Measurements from ENCODE around the gene C2orf72. TPM values are rescaled to one million over a fixed set of nuclear protein-coding genes. Genes with fewer than 3 reads are reported as not detected.

Gene C2orf72
- total and polyA plus RNA-seq, 2 of the 4 experiments (the other 2 are of a cell fraction), result 0.09 to 0.18 TPM

DNA sequence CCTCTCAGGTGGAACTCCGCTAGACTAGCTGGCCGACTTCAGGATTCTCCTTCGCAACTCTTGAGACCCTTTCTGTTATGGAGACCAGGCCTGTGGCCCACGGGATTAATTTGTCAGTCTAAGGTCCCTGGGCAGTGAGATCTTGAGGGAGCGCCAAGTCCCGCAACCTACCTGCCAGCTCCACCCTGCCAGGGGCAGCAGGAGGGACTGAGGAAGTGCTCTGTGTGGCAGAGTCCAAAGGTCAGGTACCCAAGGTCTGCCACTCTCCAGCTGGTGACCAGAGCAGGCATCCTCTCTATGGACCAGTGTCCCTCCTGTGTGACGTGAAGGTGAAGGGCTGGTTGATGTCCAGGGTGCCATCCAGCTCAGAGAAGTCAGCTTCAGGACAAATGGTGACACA lies 45.7 kb upstream of the C2orf72 start:
- no peaks in the 10 kb centered on the region for H3K4me1 ChIP-seq (ENCODE audit: control insufficient read depth, insufficient read depth, low read length)

More for the DNA sequence above, 45.7 kb upstream of the C2orf72 start:
- no peak overlapping the region for H3K56ac ChIP-seq (ENCODE audit: extremely low read depth, insufficient read depth, low read length)
- no peak overlapping the region for H3K23ac ChIP-seq (ENCODE audit: low read depth, low read length)
- no peak overlapping the region for H3K4me3 ChIP-seq (ENCODE audit: insufficient read depth, low read depth, low read length)
- H3K36me3 ChIP-seq (ENCODE audit: control insufficient read depth, insufficient read depth, low read length), result no peaks in the 10 kb centered on the region
- H2BK5ac ChIP-seq (ENCODE audit: low read depth, low read length, poor library complexity, severe bottlenecking), result no peak overlapping the region
- H3K9me1 ChIP-seq (ENCODE audit: insufficient read depth, low read length), result no peaks in the 10 kb centered on the region
- WGBS, 2 experiments (ENCODE audit: extremely low coverage in 2 of 2, insufficient read length in 1 of 2), result 60% methylated on average over 2 of the region's 7 CpGs; no CpG with 5 or more reads in 1 of the 2 experiments
- no peaks in the 10 kb centered on the region for H4K20me1 ChIP-seq (ENCODE audit: insufficient read depth, low read length)
- no peak overlapping the region for H2BK120ac ChIP-seq (ENCODE audit: low read depth, low read length)
- no peak overlapping the region for H3K4me2 ChIP-seq (ENCODE audit: low read depth, low read length)
- peaks cover 45% of the 10 kb centered on the region for H3K27me3 ChIP-seq (ENCODE audit: control insufficient read depth, insufficient read depth, low read length)
- CTCF ChIA-PET, result interaction anchor here (1.1 to 1.3 kb wide), 2 partner anchors 89 to 143 kb away, joined by 3 read pairs; no protein-coding TSS in a partner anchor
- DNase-seq (no peak), ATAC-seq (ENCODE audit: low read depth) (no peak)
- in situ Hi-C loops (cut with MboI; ENCODE audit: low sequenced_read_pairs) (no loop called here), intact Hi-C loops (cut with micrococcal nuclease) (no loop called here), dilution Hi-C loops (cut with HindIII; ENCODE audit: low sequenced_read_pairs, unreplicated experiment) (no loop called here)
- no peak overlapping the region for H4K5ac ChIP-seq (ENCODE audit: low read depth, low read length)
- H3K18ac ChIP-seq (ENCODE audit: low read depth, low read length), result no peak overlapping the region
- no peak overlapping the region for H4K91ac ChIP-seq (ENCODE audit: insufficient read depth, low read depth, low read length)
- H2AK9ac ChIP-seq (replicated peaks; ENCODE audit: low read depth, low read length, poor library complexity), result no peak overlapping the region
- no TSS peak for BruUV-seq (replicated peaks)
- no peak overlapping the region for H3K14ac ChIP-seq (replicated peaks; ENCODE audit: low read depth, low read length)
- POLR2A ChIA-PET (ENCODE audit: unreplicated experiment), result no interaction called here
- TF ChIP-seq BHLHE40 (IDR thresholded peaks at IDR 0.05; ENCODE audit: low read depth, low read length), result no peak
- no peak for TF ChIP-seq FOS (IDR thresholded peaks at IDR 0.05; ENCODE audit: low read depth, low read length)
- no peak for TF ChIP-seq MAZ (IDR thresholded peaks at IDR 0.05; ENCODE audit: borderline replicate concordance, low read depth, low read length)
- TF ChIP-seq MXI1 (IDR thresholded peaks at IDR 0.05; ENCODE audit: borderline replicate concordance, low read depth, low read length), result no peak
- TF ChIP-seq POLR2A (IDR thresholded peaks at IDR 0.05; ENCODE audit: low read depth, low read length), result no peak
- TF ChIP-seq RCOR1 (IDR thresholded peaks at IDR 0.05; ENCODE audit: insufficient replicate concordance, low read length), result no peak
- TF ChIP-seq, protein P1, sequence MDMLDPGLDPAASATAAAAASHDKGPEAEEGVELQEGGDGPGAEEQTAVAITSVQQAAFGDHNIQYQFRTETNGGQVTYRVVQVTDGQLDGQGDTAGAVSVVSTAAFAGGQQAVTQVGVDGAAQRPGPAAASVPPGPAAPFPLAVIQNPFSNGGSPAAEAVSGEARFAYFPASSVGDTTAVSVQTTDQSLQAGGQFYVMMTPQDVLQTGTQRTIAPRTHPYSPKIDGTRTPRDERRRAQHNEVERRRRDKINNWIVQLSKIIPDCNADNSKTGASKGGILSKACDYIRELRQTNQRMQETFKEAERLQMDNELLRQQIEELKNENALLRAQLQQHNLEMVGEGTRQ (IDR thresholded peaks at IDR 0.05; ENCODE audit: low read depth, low read length), result no peak
- TF ChIP-seq, protein P2, sequence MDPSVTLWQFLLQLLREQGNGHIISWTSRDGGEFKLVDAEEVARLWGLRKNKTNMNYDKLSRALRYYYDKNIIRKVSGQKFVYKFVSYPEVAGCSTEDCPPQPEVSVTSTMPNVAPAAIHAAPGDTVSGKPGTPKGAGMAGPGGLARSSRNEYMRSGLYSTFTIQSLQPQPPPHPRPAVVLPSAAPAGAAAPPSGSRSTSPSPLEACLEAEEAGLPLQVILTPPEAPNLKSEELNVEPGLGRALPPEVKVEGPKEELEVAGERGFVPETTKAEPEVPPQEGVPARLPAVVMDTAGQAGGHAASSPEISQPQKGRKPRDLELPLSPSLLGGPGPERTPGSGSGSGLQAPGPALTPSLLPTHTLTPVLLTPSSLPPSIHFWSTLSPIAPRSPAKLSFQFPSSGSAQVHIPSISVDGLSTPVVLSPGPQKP (IDR thresholded peaks at IDR 0.05; ENCODE audit: borderline replicate concordance, low read depth, low read length), result no peak
- no peak for TF ChIP-seq RFX5 (IDR thresholded peaks at IDR 0.05; ENCODE audit: low read depth, low read length)
- TF ChIP-seq CEBPB (IDR thresholded peaks at IDR 0.05; ENCODE audit: low read depth, low read length), result no peak
- TF ChIP-seq CHD1 (IDR thresholded peaks at IDR 0.05; ENCODE audit: low read depth, low read length), result no peak
- TF ChIP-seq, protein P3, sequence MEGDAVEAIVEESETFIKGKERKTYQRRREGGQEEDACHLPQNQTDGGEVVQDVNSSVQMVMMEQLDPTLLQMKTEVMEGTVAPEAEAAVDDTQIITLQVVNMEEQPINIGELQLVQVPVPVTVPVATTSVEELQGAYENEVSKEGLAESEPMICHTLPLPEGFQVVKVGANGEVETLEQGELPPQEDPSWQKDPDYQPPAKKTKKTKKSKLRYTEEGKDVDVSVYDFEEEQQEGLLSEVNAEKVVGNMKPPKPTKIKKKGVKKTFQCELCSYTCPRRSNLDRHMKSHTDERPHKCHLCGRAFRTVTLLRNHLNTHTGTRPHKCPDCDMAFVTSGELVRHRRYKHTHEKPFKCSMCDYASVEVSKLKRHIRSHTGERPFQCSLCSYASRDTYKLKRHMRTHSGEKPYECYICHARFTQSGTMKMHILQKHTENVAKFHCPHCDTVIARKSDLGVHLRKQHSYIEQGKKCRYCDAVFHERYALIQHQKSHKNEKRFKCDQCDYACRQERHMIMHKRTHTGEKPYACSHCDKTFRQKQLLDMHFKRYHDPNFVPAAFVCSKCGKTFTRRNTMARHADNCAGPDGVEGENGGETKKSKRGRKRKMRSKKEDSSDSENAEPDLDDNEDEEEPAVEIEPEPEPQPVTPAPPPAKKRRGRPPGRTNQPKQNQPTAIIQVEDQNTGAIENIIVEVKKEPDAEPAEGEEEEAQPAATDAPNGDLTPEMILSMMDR (conservative IDR thresholded peaks at IDR 0.05; ENCODE audit: low read depth, low read length), result no peak
- no peak for TF ChIP-seq NFE2L2 (IDR thresholded peaks at IDR 0.05; ENCODE audit: low read depth, low read length)
- no peak for TF ChIP-seq MAFK (IDR thresholded peaks at IDR 0.05; ENCODE audit: low read depth, low read length)
- TF ChIP-seq SMC3 (IDR thresholded peaks at IDR 0.05; ENCODE audit: low read depth, low read length), result no peak
- no peak for TF ChIP-seq RAD21 (IDR thresholded peaks at IDR 0.05; ENCODE audit: low read length)
- no peaks in the 10 kb centered on the region for H3K9me3 ChIP-seq (ENCODE audit: control insufficient read depth, insufficient read depth, low read length)
- no peak overlapping the region for H3K4ac ChIP-seq (ENCODE audit: low read depth, low read length)
- no peak overlapping the region for H2AFZ ChIP-seq (replicated peaks; ENCODE audit: low read length, poor library complexity)
- no peak overlapping the region for H3K9ac ChIP-seq (ENCODE audit: low read depth, low read length)
- H3K27ac ChIP-seq (ENCODE audit: insufficient read depth, low read length), result no peak overlapping the region
- H2BK15ac ChIP-seq (ENCODE audit: low read depth, low read length), result no peak overlapping the region
- no peak overlapping the region for H4K8ac ChIP-seq (ENCODE audit: low read depth in 2 of 2, low read length in 2 of 2)
- no peak overlapping the region for H2AK5ac ChIP-seq (ENCODE audit: low read depth, low read length)
- no peak overlapping the region for H2BK20ac ChIP-seq (ENCODE audit: low read depth, low read length)
- H3K79me1 ChIP-seq (ENCODE audit: low read depth in 1 of 2, low read length in 2 of 2), result no peaks in the 10 kb centered on the region

Measured in IMR-90 (cell line).